ENCODE data around the gene TMEM182.

TMEM182 gene

DNA sequence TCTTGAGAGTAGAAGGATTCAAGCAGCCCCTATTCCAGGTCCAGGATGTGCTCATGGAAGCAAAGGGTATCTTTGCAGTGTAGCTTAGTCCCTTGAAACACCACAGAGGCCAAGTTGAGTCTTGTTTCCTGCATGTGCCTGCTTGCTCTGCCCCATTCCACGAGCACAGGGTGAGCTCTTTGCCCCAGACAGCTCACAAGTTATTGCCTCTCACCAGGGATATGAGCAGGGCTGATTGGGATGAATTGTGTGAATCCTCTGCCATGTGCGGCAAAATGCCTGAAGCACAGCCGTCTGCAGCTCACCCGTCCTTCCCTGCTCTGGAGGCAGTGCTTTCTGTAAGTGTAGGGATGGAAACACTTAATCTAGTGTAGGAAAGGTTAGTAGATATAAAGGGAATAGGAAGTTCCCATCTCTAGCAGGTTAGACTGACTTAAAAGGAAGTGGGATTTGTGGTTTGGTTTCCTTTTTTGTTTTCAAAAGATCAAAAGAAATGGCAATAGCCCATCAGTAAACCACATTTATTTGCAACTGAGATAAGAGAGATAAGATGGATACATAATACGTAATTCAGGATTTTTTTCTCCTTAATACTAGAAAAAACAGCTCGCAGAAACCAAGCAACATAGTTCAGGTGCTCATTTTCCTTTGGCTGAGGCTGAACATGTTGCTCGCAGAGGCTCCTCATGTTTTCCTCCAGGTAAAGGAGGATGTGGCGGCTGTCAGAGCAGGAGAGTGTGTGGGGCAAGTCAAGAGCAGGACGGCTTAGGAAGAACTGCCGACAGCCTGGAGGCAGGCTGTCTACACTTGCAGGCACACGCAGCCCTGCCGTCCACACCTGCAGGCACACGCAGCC, 41.4 kb downstream of the TMEM182 start:
- no peak overlapping the region for H3K4me3 ChIP-seq (ENCODE audit: control insufficient read depth, low read depth, low read length)
- TF ChIP-seq CTCF (IDR thresholded peaks at IDR 0.05; ENCODE audit: control insufficient read depth, insufficient read depth, low read depth, low read length, missing control alignments) = no peak
- DNase-seq (ENCODE audit: low read depth) = no peak

DNA sequence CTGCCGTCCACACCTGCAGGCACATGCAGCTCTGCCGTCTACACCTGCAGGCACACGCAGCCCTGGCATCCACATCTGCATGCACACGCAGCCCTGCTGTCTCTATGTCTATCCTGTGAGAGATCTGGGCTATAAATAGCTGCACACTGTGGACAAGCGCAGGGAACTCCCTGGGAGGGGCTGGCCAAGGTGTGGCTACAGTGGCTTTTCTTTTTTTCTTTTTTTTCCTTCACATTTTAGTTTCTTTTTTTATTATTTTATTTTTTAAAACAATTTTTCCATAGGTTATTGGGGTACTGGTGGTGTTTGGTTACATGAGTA, 42.0 kb downstream of the TMEM182 start:
- DNase-seq (ENCODE audit: low read depth) = no peak
- TF ChIP-seq CTCF (IDR thresholded peaks at IDR 0.05; ENCODE audit: control insufficient read depth, insufficient read depth, low read depth, low read length, missing control alignments) = no peak
- no peak overlapping the region for H3K4me3 ChIP-seq (ENCODE audit: control insufficient read depth, low read depth, low read length)

DNA sequence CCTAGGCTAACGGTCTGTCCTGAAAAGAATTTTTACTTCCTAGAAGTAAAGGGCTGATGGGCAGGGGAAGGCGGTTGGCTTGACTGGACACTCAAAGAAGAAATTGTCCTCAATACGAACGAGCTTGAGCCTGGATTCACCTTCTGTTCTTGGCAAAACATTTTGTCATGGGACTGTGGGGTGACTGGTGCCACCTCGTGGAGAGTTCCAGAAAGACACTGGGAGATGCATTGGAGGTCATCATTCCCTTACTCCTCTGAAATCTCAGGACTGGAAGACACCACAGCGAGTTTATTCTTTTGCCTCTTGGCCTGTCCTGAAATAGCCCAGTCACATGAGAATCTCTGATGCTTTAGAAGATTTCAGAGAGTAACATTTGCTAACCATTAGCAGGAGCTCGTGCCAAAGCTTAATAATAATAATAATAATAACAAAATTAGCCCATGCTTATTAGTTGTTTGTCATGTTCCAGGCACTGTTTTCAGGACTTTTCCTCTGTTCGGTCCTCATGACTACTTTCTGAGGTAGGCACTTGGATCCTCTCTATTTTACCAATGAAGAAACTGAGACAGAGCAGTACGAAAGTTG, 44.5 kb downstream of the TMEM182 start:
- H3K4me3 ChIP-seq (ENCODE audit: control insufficient read depth, low read depth, low read length) = no peak overlapping the region
- DNase-seq (ENCODE audit: low read depth) = peak; percentile 17
- TF ChIP-seq CTCF (IDR thresholded peaks at IDR 0.05; ENCODE audit: control insufficient read depth, insufficient read depth, low read depth, low read length, missing control alignments) = peak; percentile 82

- no peak for TF ChIP-seq CTCF (IDR thresholded peaks at IDR 0.05; ENCODE audit: control insufficient read depth, insufficient read depth, low read depth, low read length, missing control alignments)
- no peak for DNase-seq (ENCODE audit: low read depth)
Measured at GRCh38 chr2:102809291-102810189, 47.7 kb downstream of the TMEM182 start.

GRCh38 chr2:102815285-102815684, 53.5 kb downstream of the TMEM182 start:
- no peak overlapping the region for H3K4me3 ChIP-seq (ENCODE audit: control insufficient read depth, low read depth, low read length)
- no peak for DNase-seq (ENCODE audit: low read depth)
- no peak for TF ChIP-seq CTCF (IDR thresholded peaks at IDR 0.05; ENCODE audit: control insufficient read depth, insufficient read depth, low read depth, low read length, missing control alignments)

More at GRCh38 chr2:102809291-102810189, 47.7 kb downstream of the TMEM182 start:
- no peak overlapping the region for H3K4me3 ChIP-seq (ENCODE audit: control insufficient read depth, low read depth, low read length)

DNA sequence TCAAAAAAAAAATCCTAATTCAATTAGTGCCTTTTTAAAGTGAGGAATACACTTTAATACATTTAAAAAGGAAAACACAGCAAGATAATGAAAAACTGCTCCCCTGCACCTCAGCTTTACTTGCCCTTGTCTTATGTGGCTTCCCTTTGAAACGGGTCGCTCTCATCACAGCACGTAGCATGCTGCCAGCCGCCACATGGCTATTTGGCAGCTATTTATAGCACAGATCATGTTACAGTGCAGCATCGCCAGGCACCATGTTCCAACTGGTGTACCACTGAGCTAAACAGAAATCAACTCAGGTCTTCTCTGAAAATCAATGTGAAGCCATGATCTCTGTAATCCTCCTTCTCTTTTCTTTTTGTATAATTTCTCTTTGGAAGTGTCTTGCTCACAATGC, 65.1 kb downstream of the TMEM182 start:
- no peak for DNase-seq (ENCODE audit: low read depth)
- TF ChIP-seq CTCF (IDR thresholded peaks at IDR 0.05; ENCODE audit: control insufficient read depth, insufficient read depth, low read depth, low read length, missing control alignments) = no peak
- no peak overlapping the region for H3K4me3 ChIP-seq (ENCODE audit: control insufficient read depth, low read depth, low read length)

All from AG09309 (cell line).